Neural cell (in vitro differentiated cells): ENCODE measurements around the gene TRIM37. TPM values are rescaled to one million over a fixed set of nuclear protein-coding genes. Genes with fewer than 3 reads are reported as not detected.

ENCODE experiments used
- H2AFZ ChIP-seq: fragments of 200-600, 300-800 bp; sonication (generic), shearing (Covaris generic); 2 replicates; pipeline ENCODE4 v1.6.0; 2014; ENCODE audit warnings: low read depth, mild to moderate bottlenecking, antibody characterized with exemption, low read length, moderate library complexity
- H3F3A ChIP-seq: fragments of 200-600 bp; shearing (Covaris generic); 2 replicates; pipeline ENCODE4 v1.6.1; 2016; ENCODE audit warnings: mild to moderate bottlenecking, moderate library complexity, mixed read lengths, antibody characterized with exemption, low read length; ENCODE audit not compliant: insufficient read depth, poor library complexity, severe bottlenecking
- H3K27ac ChIP-seq: fragments of 200-600, 300-800 bp; sonication (generic), shearing (Covaris generic); 2 replicates; pipeline ENCODE4 v1.5.1; 2014; ENCODE audit warnings: mild to moderate bottlenecking, low read length, moderate library complexity
- H3K27me3 ChIP-seq: fragments of 300-800, 200-600 bp; sonication (generic), shearing (Covaris generic); 2 replicates; pipeline ENCODE4 v1.6.0; 2014; ENCODE audit warnings: mild to moderate bottlenecking, low read depth, low read length, moderate library complexity; ENCODE audit not compliant: insufficient read depth
- H3K36me3 ChIP-seq: fragments of 300-800, 200-600 bp; sonication (generic), shearing (Covaris generic); 2 replicates; pipeline ENCODE4 v1.5.1; 2014; ENCODE audit warnings: mild to moderate bottlenecking, antibody characterized with exemption, low read length, moderate library complexity; ENCODE audit not compliant: insufficient read depth
- H3K4me2 ChIP-seq: fragments of 300-800, 200-600 bp; sonication (generic), shearing (Covaris generic); 2 replicates; pipeline ENCODE4 v1.6.0; 2014; ENCODE audit warnings: mild to moderate bottlenecking, low read length
- H3K4me3 ChIP-seq: fragments of 300-800, 200-600 bp; sonication (generic), shearing (Covaris generic); 2 replicates; pipeline ENCODE4 v1.5.1; 2014; ENCODE audit warnings: mild to moderate bottlenecking, low read length, moderate library complexity
- H3K79me2 ChIP-seq: fragments of 200-600 bp; shearing (Covaris generic); replicated peaks from 2 replicates; pipeline ENCODE4 v1.6.0; 2014; ENCODE audit warnings: mild to moderate bottlenecking, low read length, moderate library complexity; ENCODE audit not compliant: insufficient read depth
- H3K9ac ChIP-seq: fragments of 300-800, 200-600 bp; sonication (generic), shearing (Covaris generic); 2 replicates; pipeline ENCODE4 v1.6.1; 2016; ENCODE audit warnings: mild to moderate bottlenecking, low read length, mixed read lengths
- H3K9me2 ChIP-seq: fragments of 200-600 bp; shearing (Covaris generic); 2 replicates; pipeline ENCODE4 v1.6.1; 2016; ENCODE audit warnings: mild to moderate bottlenecking, low read length, mixed read lengths; ENCODE audit not compliant: insufficient read depth
- H3K9me3 ChIP-seq: fragments of 200-600, 300-800 bp; sonication (generic), shearing (Covaris generic); 2 replicates; pipeline ENCODE4 v1.6.1; 2016; ENCODE audit warnings: mild to moderate bottlenecking, mixed run types, low read length, moderate library complexity, mixed read lengths
- H4K20me1 ChIP-seq: fragments of 200-600 bp; shearing (Covaris generic); 2 replicates; pipeline ENCODE4 v1.6.1; 2016; ENCODE audit warnings: mild to moderate bottlenecking, mixed run types; ENCODE audit not compliant: insufficient read depth
- EP300 ChIP-seq: fragments of 450-650 bp; conservative IDR thresholded peaks from 2 replicates; pipeline ENCODE4 v1.6.1; 2014; ENCODE audit warnings: antibody characterized with exemption, mild to moderate bottlenecking, moderate library complexity; ENCODE audit not compliant: poor library complexity, severe bottlenecking
- EZH2 ChIP-seq: fragments of 200-600, 300-800 bp; shearing (Covaris generic), sonication (generic); IDR thresholded peaks from 2 replicates; pipeline ENCODE4 v1.6.1; 2014; ENCODE audit warnings: antibody characterized with exemption, low read length, borderline replicate concordance, mild to moderate bottlenecking; ENCODE audit not compliant: insufficient read depth, poor library complexity, severe bottlenecking
- MXI1 ChIP-seq: fragments of 450-650 bp; conservative IDR thresholded peaks from 2 replicates; pipeline ENCODE4 v1.6.1; 2014; ENCODE audit warnings: antibody characterized with exemption, mild to moderate bottlenecking; ENCODE audit not compliant: poor library complexity, severe bottlenecking
- POLR2AphosphoS5 ChIP-seq: IDR thresholded peaks from 2 replicates; pipeline ENCODE4 v1.6.1; 2012
- RAD21 ChIP-seq: fragments of 450-650 bp; conservative IDR thresholded peaks from 2 replicates; pipeline ENCODE4 v1.6.1; 2014; ENCODE audit warnings: antibody characterized with exemption, mild to moderate bottlenecking, moderate library complexity
- REST ChIP-seq: IDR thresholded peaks from 2 replicates; pipeline ENCODE4 v1.6.1; 2012; ENCODE audit warnings: borderline replicate concordance
- SMC3 ChIP-seq: fragments of 450-650 bp; conservative IDR thresholded peaks from 2 replicates; pipeline ENCODE4 v1.6.1; 2014; ENCODE audit warnings: antibody characterized with exemption, mild to moderate bottlenecking, moderate library complexity; ENCODE audit not compliant: poor library complexity
- TAF1 ChIP-seq: IDR thresholded peaks from 2 replicates; pipeline ENCODE4 v1.6.1; 2012; ENCODE audit warnings: low read depth
- polyA plus RNA-seq: library from polyadenylated mRNA; depleted of rRNA; stranded (reverse); fragments of >200 nt; gene quantifications from 2 replicates; pipeline ENCODE4 v1.2.3, GENCODE V29; 2014
- TF ChIP-seq, protein P1 (sequence below): fragments of 450-650 bp; IDR thresholded peaks from 2 replicates; pipeline ENCODE4 v1.5.1; 2014; ENCODE audit warnings: antibody characterized with exemption, mild to moderate bottlenecking, moderate library complexity; ENCODE audit not compliant: poor library complexity, severe bottlenecking

Gene TRIM37
- polyA plus RNA-seq, 1 donor from 2014 or later, result 65.2 TPM

- Histone ChIP-seq H2AFZ (no peak overlapping the region), H3K36me3 (no peaks in the 10 kb centered on the region), H3K79me2 (no peaks in the 10 kb centered on the region), H3K9me2 (no peaks in the 10 kb centered on the region), H3K27ac (no peak overlapping the region), H3K27me3 (no peaks in the 10 kb centered on the region), H3K9ac (no peak overlapping the region), H3K9me3 (no peaks in the 10 kb centered on the region), H3F3A (no peaks in the 10 kb centered on the region), H4K20me1 (no peaks in the 10 kb centered on the region), H3K4me3 (no peak overlapping the region), H3K4me2 (no peak overlapping the region)
- TF ChIP-seq TAF1, result no peak
- no peak for TF ChIP-seq EP300
- TF ChIP-seq, protein P1, sequence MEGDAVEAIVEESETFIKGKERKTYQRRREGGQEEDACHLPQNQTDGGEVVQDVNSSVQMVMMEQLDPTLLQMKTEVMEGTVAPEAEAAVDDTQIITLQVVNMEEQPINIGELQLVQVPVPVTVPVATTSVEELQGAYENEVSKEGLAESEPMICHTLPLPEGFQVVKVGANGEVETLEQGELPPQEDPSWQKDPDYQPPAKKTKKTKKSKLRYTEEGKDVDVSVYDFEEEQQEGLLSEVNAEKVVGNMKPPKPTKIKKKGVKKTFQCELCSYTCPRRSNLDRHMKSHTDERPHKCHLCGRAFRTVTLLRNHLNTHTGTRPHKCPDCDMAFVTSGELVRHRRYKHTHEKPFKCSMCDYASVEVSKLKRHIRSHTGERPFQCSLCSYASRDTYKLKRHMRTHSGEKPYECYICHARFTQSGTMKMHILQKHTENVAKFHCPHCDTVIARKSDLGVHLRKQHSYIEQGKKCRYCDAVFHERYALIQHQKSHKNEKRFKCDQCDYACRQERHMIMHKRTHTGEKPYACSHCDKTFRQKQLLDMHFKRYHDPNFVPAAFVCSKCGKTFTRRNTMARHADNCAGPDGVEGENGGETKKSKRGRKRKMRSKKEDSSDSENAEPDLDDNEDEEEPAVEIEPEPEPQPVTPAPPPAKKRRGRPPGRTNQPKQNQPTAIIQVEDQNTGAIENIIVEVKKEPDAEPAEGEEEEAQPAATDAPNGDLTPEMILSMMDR, result no peak
- TF ChIP-seq EZH2, result no peak
- no peak for TF ChIP-seq MXI1
- TF ChIP-seq RAD21, result no peak
- TF ChIP-seq REST, result no peak
- no peak for TF ChIP-seq POLR2AphosphoS5
- no peak for TF ChIP-seq SMC3
These were observed 121.3 kb downstream of the TRIM37 start for GRCh38 chr17:58985367-58985766.

GRCh38 chr17:58982626-58983025 lies 124.1 kb downstream of the TRIM37 start:
- H3K9me3 ChIP-seq, result no peaks in the 10 kb centered on the region
- H3K27me3 ChIP-seq, result no peaks in the 10 kb centered on the region
- no peaks in the 10 kb centered on the region for H3K36me3 ChIP-seq
- H3K4me3 ChIP-seq, result no peak overlapping the region
- H3K9me2 ChIP-seq, result no peaks in the 10 kb centered on the region
- no peak overlapping the region for H3K27ac ChIP-seq
- H3F3A ChIP-seq, result no peaks in the 10 kb centered on the region
- TF ChIP-seq MXI1, result no peak
- TF ChIP-seq EP300, result no peak
- no peak for TF ChIP-seq SMC3
- no peak overlapping the region for H2AFZ ChIP-seq
- H3K79me2 ChIP-seq, result no peaks in the 10 kb centered on the region
- no peak overlapping the region for H3K4me2 ChIP-seq
- H3K9ac ChIP-seq, result no peak overlapping the region
- no peaks in the 10 kb centered on the region for H4K20me1 ChIP-seq
